ENCODE measurements around the gene C11orf68.

The C11orf68 gene

DNA sequence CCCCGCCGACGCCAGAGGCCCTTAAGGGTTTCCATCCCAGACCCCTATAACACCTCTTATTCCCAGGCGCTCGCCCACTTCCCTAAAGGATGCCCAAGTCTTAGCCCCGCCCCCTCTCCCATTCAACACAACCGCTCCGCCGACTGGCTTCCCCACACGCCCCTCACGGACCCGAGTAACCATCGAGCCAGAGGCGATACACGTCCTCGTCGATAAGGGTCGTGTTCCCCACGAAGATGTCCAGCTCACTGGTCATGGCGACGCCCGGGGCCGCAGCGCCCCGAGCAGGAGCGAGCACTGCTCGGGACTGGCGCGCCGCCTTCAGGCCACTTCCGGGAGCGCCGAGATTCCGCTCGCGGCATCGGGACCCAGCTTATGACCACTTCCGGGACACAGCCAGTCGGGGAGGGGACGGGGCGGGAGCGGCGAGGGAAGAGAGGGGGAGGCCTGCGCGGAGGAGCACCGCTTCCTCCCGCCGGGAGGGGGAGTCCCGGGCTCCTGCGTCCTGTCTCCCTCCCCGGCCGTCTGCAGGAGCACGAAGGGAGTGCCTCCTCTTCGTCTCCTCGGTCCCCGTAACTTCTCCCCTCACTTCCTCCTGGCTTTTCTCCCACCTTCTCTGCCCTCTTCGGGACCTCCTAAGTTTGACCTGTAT is 30.6 kb downstream of the C11orf68 start, which contains the start of gene FIBP:
TSS of gene FIBP (minus strand) at position 309 of the 652 bp plus-strand sequence. CDS start at position 256, 53 bp downstream.
- no peak for FAIRE-seq

DNA sequence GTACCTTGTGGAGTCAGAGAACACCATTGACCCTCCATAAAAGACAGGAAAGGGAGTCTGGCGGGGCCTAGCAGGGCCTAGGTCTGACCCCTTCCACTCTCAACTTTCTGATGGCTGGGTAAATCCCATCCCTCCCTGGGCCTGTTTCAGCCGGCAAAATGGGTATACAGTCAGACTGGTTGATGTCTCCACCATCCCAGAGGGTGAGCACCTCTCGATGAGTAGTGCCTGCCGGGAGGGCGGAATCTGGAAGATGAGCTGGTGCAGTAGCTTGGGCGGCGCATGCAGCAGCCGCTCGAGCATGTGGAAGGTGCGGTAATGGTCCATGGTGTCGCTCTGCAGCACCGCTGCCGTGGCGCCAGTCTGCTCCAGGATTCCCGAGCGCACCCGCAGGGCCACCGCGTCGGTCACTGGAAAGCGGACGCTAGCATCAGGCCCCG is 31.1 kb downstream of the C11orf68 start:
- no peak for FAIRE-seq

- no peak for FAIRE-seq
Measured at GRCh38 chr11:65886826-65887722, 31.8 kb downstream of the C11orf68 start.

- FAIRE-seq, result no peak
Measured at GRCh38 chr11:65885808-65886536, 32.9 kb downstream of the C11orf68 start.

GRCh38 chr11:65885231-65885630 is 33.6 kb downstream of the C11orf68 start:
- FAIRE-seq, result no peak

DNA sequence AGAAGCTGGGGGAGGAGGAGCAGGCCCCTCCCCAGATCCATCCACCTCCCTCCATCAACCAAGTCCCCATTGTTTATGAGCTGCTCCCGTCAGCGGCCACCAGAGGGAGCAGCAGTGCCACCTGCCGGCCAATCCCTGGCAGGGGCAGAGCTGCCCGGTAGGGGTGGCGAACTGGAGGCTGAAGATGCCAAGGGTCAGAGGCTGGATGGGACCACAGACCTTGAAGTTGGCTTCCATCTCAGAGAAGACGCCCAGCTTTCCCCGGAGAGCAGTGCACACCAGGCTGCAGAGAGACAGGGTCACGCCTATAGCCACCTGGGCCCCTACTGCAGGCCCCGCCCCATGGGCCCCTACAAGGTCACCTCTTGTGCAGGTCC is 34.2 kb downstream of the C11orf68 start:
- FAIRE-seq, result no peak

GRCh38 chr11:65883786-65884715 is 34.8 kb downstream of the C11orf68 start:
- no peak for FAIRE-seq

GRCh38 chr11:65883058-65883761 is 35.7 kb downstream of the C11orf68 start:
- FAIRE-seq, result no peak

DNA sequence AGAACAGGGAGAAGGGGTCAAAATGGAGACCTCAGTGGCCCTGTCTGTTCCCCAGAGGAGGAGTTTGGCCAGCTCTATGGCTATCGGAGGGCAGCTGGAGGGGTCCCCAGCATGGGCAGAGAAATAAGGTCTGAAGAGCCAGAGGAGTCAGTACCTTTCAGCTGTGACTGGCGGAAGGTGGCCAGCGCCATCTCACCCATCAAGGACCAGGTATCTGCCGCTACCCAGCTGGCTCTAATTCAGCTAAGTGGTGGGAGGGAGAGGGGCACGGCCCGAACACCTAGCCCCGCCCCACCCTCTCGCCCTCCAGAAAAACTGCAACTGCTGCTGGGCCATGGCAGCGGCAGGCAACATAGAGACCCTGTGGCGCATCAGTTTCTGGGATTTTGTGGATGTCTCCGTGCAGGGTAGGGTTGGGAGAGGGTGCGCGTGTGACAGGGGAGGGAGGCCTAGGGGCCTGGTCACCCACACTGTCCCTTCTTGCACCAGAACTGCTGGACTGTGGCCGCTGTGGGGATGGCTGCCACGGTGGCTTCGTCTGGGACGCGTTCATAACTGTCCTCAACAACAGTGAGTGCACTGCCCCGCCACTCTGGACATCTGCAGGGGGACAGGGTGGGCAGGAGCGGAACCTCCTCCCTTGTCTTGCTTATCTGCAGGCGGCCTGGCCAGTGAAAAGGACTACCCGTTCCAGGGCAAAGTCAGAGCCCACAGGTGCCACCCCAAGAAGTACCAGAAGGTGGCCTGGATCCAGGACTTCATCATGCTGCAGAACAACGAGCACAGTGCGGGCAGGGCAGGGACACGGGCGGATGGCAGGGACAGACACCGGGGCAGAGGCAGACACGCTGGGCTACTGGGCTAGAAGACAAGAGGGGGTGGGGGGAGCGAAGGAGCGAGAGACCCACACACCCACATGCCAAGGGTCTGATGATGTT is 36.5 kb downstream of the C11orf68 start:
- FAIRE-seq, result no peak

GRCh38 chr11:65880844-65881421 is 37.9 kb downstream of the C11orf68 start:
- no peak for FAIRE-seq

DNA sequence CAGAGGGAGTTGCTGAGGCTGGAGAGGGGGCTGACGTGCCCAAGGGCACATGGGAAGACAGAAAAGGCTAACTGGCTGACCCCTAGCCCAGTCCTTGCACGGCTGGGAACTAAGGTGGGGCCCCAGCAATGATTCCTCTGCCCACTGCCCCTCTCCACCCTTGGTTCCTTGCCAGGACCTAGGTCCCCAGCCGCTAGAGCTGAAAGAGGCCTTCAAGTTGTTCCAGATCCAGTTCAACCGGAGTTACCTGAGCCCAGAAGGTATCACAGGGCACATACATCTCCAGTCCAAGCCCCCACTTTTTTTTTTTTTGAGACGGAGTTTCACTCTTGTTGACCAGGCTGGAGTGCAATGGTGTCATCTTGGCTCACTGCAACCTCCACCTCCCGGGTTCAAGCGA is 38.8 kb downstream of the C11orf68 start:
- FAIRE-seq, result no peak

- FAIRE-seq, result no peak
Measured at GRCh38 chr11:65879617-65880016, 39.2 kb downstream of the C11orf68 start, which contains the start of gene CTSW. TSS of gene CTSW (plus strand) at chr11:65879837. CDS start at chr11:65879855, 18 bp downstream.

DNA sequence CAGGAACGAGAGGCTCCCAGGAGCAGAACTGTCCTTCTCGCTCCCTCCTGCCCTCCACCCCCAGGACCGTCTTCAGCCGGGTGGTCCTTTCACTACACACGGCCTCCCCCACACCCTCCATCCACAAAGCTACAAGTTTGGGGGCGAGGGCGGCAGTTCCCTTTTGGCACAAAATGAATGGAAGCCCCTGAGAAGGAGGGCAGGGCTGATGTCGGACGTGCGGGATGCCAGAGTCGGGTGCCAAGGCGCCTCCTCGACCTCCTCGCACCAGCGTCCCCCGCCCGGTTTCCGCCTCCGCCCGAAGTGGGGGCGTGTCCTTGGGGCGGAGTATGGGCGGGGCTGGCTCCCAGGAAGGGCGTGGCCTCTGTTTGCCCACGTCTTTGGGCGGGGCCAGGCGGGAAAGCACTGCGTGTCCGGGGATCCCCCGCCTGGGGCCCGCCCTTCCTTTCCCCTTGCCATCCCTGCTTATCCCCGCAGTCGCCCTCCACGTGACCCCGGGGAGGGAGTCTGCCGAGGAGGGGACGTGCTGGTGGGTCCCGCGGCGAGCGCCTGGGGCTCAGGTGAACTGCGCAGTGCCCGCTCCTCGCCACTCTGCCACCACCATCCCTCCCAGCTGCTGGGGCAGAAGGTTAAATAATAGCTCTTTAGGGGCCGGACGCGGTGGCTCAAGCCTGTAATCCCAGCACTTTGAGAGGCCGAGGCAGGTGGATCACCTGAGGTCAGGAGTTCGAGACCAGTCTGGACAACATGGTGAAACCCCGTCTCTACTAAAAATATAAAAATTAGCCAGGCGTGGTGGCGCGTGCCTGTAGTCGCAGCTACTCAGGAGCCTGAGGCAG is 45.3 kb downstream of the C11orf68 start:
- no peak for FAIRE-seq

DNA sequence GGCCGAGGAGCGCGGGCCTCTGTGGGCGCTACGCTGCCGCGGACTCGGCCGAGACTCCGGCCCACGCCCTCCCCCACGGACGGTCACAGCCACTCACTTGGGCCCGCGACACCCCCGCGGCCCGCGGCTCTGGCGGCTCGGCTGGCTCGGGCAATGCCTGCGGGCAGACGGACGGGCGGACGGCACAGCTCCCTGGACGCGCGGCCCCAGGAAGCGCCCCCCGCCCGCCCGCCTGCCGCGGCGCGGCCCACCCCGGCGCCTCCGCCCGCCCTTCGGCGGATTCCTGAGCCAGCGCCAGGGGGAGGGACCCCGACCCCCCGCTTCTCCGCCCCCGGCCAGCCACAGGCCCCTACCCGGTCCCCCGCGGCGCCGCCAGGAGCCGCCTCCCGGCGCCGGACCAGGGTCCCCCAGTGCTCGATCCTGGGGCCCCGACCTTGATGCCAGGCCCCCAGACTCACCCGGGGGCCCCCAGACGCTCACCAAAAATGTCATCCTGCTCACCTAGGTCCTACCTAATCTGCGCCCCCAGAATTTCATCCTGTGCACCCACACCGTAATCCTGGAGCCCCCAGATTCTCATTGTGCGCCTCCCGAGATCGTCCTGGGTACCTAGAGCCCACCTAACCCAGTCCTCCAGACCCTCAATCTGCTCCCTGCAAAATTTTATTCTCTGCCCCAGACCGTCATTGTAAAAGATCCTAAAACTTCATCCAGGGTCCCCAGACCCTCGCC is 46.1 kb downstream of the C11orf68 start, which contains the start of gene EFEMP2:
TSS of gene EFEMP2 (minus strand) at position 215 of the 732 bp plus-strand sequence. CDS start 446 bp downstream, outside the sequence.
- no peak for FAIRE-seq

GRCh38 chr11:65871811-65872548 is 46.9 kb downstream of the C11orf68 start:
- FAIRE-seq, result no peak

DNA sequence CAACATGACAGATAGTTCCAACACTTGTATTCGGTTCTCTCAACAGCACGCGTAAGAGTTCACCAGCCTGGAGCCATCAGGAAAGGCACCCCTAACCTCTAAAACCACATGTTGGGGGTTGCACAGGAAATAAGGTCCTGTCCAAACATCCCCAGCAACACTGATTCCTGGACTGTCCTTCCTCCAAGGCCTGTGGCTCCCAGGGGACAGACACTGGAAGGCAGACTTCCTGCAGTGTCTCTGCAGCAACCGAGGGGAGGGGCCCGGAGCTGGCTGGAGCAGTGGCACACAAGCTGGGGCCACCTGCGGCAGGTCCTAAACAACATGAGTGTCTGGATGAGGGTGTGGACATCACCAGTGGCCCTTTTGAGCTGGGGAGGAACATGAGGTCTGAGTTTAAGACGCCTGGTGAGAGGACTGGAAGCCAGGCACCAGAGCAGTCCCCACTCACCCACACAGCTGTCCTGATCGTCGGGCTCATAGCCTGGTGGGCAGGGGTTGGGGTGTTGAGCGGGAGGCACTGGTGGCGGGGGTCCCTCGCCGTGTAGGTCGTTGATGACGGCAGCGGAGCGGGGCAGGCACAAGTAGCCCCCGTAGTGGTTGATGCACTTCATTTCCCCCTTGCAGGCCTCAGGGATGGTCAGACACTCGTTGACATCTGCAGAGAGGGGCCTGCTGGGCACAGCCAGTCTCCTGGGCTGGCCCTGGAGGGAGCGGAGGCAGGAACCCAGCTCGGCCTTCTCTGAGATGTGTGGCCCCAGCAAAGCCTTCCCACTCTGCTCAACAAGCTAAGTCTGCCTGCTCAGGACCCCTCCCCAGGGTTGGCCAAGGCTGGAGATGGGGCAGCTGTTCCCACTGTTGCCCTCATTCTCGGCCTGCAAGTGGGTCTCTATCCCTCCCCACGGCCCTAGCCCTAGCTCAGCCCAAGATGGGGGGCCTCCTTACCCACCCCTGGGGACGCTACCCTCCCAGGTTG is 47.9 kb downstream of the C11orf68 start:
- no peak for FAIRE-seq
